ENCODE measurements around the gene RIMS4. TPM values are rescaled to one million over a fixed set of nuclear protein-coding genes. Genes with fewer than 3 reads are reported as not detected.
"Not testable (repeated sequence)": the region's sequence is repeated elsewhere in the genome, so short reads cannot be mapped to it uniquely, and the experiment has no call there.

Gene RIMS4
- total RNA-seq, 1 donor from 2014 or later, result 7.5 TPM

DNA sequence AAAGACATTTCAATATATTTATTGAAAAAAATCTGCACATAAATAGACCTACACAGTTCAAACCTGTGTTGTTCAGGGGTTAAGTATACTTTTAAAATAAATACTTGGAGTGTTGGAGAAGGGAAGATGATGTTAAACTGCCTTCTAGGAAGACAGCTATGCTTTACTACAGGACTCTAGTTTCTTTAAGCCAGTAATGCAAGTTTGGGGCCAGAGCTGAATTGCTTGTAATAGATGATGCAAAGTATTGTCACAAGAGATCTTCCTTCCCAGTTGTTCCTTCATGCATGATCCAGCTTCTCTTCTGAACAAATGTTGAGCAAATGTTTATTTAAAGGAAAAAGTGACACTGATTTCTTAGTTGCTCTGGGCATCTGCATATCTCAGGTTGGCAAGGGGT lies 20.2 kb upstream of the RIMS4 start:
- TF ChIP-seq, protein P1, sequence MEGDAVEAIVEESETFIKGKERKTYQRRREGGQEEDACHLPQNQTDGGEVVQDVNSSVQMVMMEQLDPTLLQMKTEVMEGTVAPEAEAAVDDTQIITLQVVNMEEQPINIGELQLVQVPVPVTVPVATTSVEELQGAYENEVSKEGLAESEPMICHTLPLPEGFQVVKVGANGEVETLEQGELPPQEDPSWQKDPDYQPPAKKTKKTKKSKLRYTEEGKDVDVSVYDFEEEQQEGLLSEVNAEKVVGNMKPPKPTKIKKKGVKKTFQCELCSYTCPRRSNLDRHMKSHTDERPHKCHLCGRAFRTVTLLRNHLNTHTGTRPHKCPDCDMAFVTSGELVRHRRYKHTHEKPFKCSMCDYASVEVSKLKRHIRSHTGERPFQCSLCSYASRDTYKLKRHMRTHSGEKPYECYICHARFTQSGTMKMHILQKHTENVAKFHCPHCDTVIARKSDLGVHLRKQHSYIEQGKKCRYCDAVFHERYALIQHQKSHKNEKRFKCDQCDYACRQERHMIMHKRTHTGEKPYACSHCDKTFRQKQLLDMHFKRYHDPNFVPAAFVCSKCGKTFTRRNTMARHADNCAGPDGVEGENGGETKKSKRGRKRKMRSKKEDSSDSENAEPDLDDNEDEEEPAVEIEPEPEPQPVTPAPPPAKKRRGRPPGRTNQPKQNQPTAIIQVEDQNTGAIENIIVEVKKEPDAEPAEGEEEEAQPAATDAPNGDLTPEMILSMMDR (conservative IDR thresholded peaks at IDR 0.05), result no peak
- no peaks in the 10 kb centered on the region for H3K9me3 Mint-ChIP-seq
- no peak overlapping the region for H3K27ac Mint-ChIP-seq
- H3K36me3 Mint-ChIP-seq, result no peaks in the 10 kb centered on the region
- no peak for DNase-seq (ENCODE audit: extremely low spot score, unreplicated experiment)
- no peak overlapping the region for H3K4me3 Mint-ChIP-seq
- H3K27me3 Mint-ChIP-seq, result peaks cover 24% of the 10 kb centered on the region
- no peaks in the 10 kb centered on the region for H3K4me1 Mint-ChIP-seq (ENCODE audit: unreplicated experiment)

DNA sequence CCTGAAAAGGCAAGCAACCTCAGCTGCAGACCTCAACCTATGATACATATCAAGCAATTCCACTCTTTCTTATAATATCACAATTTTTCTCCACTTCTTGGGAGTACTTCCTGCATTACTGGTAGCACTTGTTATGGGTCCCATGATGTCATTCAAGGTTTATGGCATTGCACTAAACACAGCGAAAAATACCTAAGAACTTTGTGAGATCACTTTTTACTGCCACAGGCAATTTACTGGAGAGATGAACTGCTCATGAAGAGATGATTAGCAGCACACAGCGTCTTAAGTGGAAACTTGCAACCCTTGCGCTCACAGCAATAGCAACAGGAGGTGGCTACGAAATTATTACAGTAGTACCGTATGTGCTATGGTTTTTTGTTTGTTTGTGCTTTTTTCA lies 19.3 kb upstream of the RIMS4 start:
- TF ChIP-seq, protein P1 (conservative IDR thresholded peaks at IDR 0.05), result no peak
- Mint-ChIP-seq H3K4me1 (ENCODE audit: unreplicated experiment) (no peaks in the 10 kb centered on the region), H3K36me3 (no peaks in the 10 kb centered on the region), H3K9me3 (no peaks in the 10 kb centered on the region), H3K27ac (no peak overlapping the region), H3K27me3 (peaks cover 24% of the 10 kb centered on the region), H3K4me3 (no peak overlapping the region)
- DNase-seq (ENCODE audit: extremely low spot score, unreplicated experiment), result no peak

DNA sequence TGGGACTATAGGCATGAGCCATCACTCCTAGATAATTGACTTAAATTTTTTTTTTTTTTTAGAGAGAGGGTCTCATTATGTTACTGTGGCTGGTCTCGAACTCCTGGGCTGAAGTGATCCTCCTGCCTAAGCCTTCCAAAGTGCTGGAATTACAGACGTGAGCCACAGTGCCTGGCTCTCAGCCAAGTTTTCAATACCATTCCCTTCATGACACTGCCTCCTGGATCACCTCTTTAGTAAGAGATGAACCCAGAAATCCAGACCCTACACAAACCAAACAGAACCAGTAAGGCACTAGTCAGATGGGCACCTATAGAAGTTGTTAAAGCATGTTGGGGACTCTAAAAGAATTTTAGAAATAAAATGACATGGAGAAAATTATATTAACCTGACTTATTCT lies 18.3 kb upstream of the RIMS4 start:
- DNase-seq (ENCODE audit: extremely low spot score, unreplicated experiment), result no peak
- no peak overlapping the region for H3K27ac Mint-ChIP-seq
- no peaks in the 10 kb centered on the region for H3K36me3 Mint-ChIP-seq
- no peaks in the 10 kb centered on the region for H3K4me1 Mint-ChIP-seq (ENCODE audit: unreplicated experiment)
- no peak overlapping the region for H3K4me3 Mint-ChIP-seq
- H3K9me3 Mint-ChIP-seq, result no peaks in the 10 kb centered on the region
- peaks cover 27% of the 10 kb centered on the region for H3K27me3 Mint-ChIP-seq
- TF ChIP-seq, protein P1 (conservative IDR thresholded peaks at IDR 0.05), result no peak

- Mint-ChIP-seq H3K9me3 (no peaks in the 10 kb centered on the region), H3K4me3 (no peak overlapping the region), H3K36me3 (no peaks in the 10 kb centered on the region), H3K4me1 (ENCODE audit: unreplicated experiment) (no peaks in the 10 kb centered on the region), H3K27me3 (peaks cover 21% of the 10 kb centered on the region), H3K27ac (no peak overlapping the region)
- no peak for DNase-seq (ENCODE audit: extremely low spot score, unreplicated experiment)
- TF ChIP-seq, protein P1 (conservative IDR thresholded peaks at IDR 0.05), result no peak
Measured at GRCh38 chr20:44827401-44827800, 17.1 kb upstream of the RIMS4 start.

- H3K36me3 Mint-ChIP-seq; DNase-seq (ENCODE audit: extremely low spot score, unreplicated experiment); H3K27ac Mint-ChIP-seq; H3K4me1 Mint-ChIP-seq (ENCODE audit: unreplicated experiment); H3K4me3 Mint-ChIP-seq; H3K9me3 Mint-ChIP-seq: not testable (repeated sequence)
- peaks cover 11% of the 10 kb centered on the region for H3K27me3 Mint-ChIP-seq
Measured at GRCh38 chr20:44821576-44821975, 11.2 kb upstream of the RIMS4 start.

- Mint-ChIP-seq H3K4me1 (ENCODE audit: unreplicated experiment) (no peaks in the 10 kb centered on the region), H3K36me3 (no peaks in the 10 kb centered on the region), H3K27ac (no peak overlapping the region), H3K4me3 (no peak overlapping the region), H3K9me3 (no peaks in the 10 kb centered on the region), H3K27me3 (peaks cover 16% of the 10 kb centered on the region)
- TF ChIP-seq, protein P1 (conservative IDR thresholded peaks at IDR 0.05), result no peak
- no peak for DNase-seq (ENCODE audit: extremely low spot score, unreplicated experiment)
Measured at GRCh38 chr20:44819936-44820335, 9.6 kb upstream of the RIMS4 start.

All from type B pancreatic cell (in vitro differentiated cells).